HepG2 (cell line): ENCODE results near the gene CDKN1A. TPM values are rescaled to one million over a fixed set of nuclear protein-coding genes. Genes with fewer than 3 reads are reported as not detected.
A peak's percentile ranks its signal among the peaks of the same experiment; 100 is the strongest.

Experiments
- ARID5B ChIP-seq: IDR thresholded peaks from 2 replicates; pipeline ENCODE4 v1.4.0; 2020; ENCODE audit warnings: mild to moderate bottlenecking, missing genetic modification reagents
- CBX5 ChIP-seq: sonication (generic); formaldehyde crosslinking; IDR thresholded peaks from 2 replicates; pipeline ENCODE4 v1.4.0; 2020; ENCODE audit warnings: missing genetic modification reagents, borderline replicate concordance
- FOSL2 ChIP-seq: sonication (generic); formaldehyde crosslinking; IDR thresholded peaks from 2 replicates; pipeline ENCODE4 v1.4.0; 2020; ENCODE audit warnings: missing genetic modification reagents
- IKZF4 ChIP-seq: sonication (generic); formaldehyde crosslinking; IDR thresholded peaks from 2 replicates; pipeline ENCODE4 v1.5.1; 2020; ENCODE audit warnings: borderline replicate concordance, mild to moderate bottlenecking, low read depth, missing genetic modification reagents; ENCODE audit errors: not compliant biosample characterization
- LRRFIP1 ChIP-seq: sonication (generic); formaldehyde crosslinking; conservative IDR thresholded peaks from 2 replicates; pipeline ENCODE4 v1.4.0; 2020; ENCODE audit warnings: missing genetic modification reagents
- PCBP2 ChIP-seq: fragments of 200-400 bp; formaldehyde crosslinking; optimal IDR thresholded peaks from 2 replicates; pipeline ENCODE3; 2018; ENCODE audit warnings: low read length, low read depth; ENCODE audit not compliant: poor library complexity, severe bottlenecking
- POGZ ChIP-seq: sonication (generic); formaldehyde crosslinking; IDR thresholded peaks from 2 replicates; pipeline ENCODE4 v1.4.0; 2020; ENCODE audit warnings: mild to moderate bottlenecking, missing genetic modification reagents
- THAP8 ChIP-seq: sonication (generic); formaldehyde crosslinking; IDR thresholded peaks from 2 replicates; pipeline ENCODE4 v1.5.1; 2020; ENCODE audit warnings: missing genetic modification reagents, mild to moderate bottlenecking, borderline replicate concordance
- ZFP82 ChIP-seq: sonication (generic); formaldehyde crosslinking; IDR thresholded peaks from 2 replicates; pipeline ENCODE4 v1.5.1; 2020; ENCODE audit warnings: mild to moderate bottlenecking, missing genetic modification reagents, borderline replicate concordance
- ZHX2 ChIP-seq, 2 experiments: sonication (generic) in 1 of 2; formaldehyde crosslinking in 1 of 2; IDR thresholded peaks; 2 replicates each; pipeline versions ENCODE4 v1.6.1 to v1.9.0; 2014 to 2022; ENCODE audit warnings: antibody characterized with exemption in 1 of 2, borderline replicate concordance in 1 of 2, inconsistent platforms in 1 of 2, low read depth in 1 of 2, missing genetic modification reagents in 1 of 2
- ZNF580 ChIP-seq: IDR thresholded peaks from 2 replicates; pipeline ENCODE4 v1.6.1; 2016; ENCODE audit warnings: low read depth, borderline replicate concordance
- ZNF775 ChIP-seq: sonication (generic); formaldehyde crosslinking; IDR thresholded peaks from 2 replicates; pipeline ENCODE4 v1.4.0; 2020; ENCODE audit warnings: missing genetic modification reagents, mild to moderate bottlenecking, moderate library complexity, borderline replicate concordance
- ZNF776 ChIP-seq: sonication (generic); formaldehyde crosslinking; IDR thresholded peaks from 2 replicates; pipeline ENCODE4 v1.4.0; 2020; ENCODE audit warnings: mild to moderate bottlenecking, missing genetic modification reagents
- polyA plus RNA-seq, 8 experiments: library from polyadenylated mRNA; depleted of rRNA in 3 of 8; stranded (reverse) in 7 of 8; unstranded in 1 of 8; fragments of >200 nt; fragmentation: Illumina TruSeq in 4 of 8; extraction: Trizol in 4 of 8; gene quantifications; 2 replicates each; pipeline versions ENCODE4 v1.2.1 to v1.2.3, GENCODE V29; 2011 to 2016; ENCODE audit warnings: low read depth in 4 of 8, missing spikeins in 1 of 8, mixed read lengths in 1 of 8; ENCODE audit not compliant: insufficient read depth in 1 of 8
- total RNA-seq, 5 experiments: library from RNA; depleted of rRNA; stranded (reverse); fragments of >200 nt; fragmentation: Illumina TruSeq; extraction: Trizol; gene quantifications; 2 replicates each; pipeline ENCODE4 v1.2.3, GENCODE V29; 2016; ENCODE audit warnings: low read depth in 1 of 5

Gene CDKN1A
- total and polyA plus RNA-seq, 2 of the 13 experiments (the other 11 are each of a cell fraction or from before 2014, with no cell fraction given) = 60.7 to 92.1 TPM

GRCh38 chr6:36677753-36678487 is 594 bp upstream of the CDKN1A start (continued):
- TF ChIP-seq ZHX2 (IDR thresholded peaks at IDR 0.05; ENCODE audit: low read depth) (0 out of 2 replicates have a peak, but pooled peaks have one; percentile 11), ZHX2 (CRISPR knock-in tag; IDR thresholded peaks at IDR 0.05; ENCODE audit: borderline replicate concordance) (no peak), FOSL2 (CRISPR knock-in tag) (peak; percentile 39; the same call in 1 of the 2 replicates), CBX5 (CRISPR knock-in tag) (peak; percentile 23; the same call in 1 of the 2 replicates), PCBP2 (peak; percentile 61), THAP8 (CRISPR knock-in tag) (0 out of 2 replicates have a peak, but pooled peaks have one; percentile 23), ZFP82 (CRISPR knock-in tag) (0 out of 2 replicates have a peak, but pooled peaks have one; percentile 15), ZNF580 (CRISPR knock-in tag) (peak; percentile 5; the same call in 1 of the 2 replicates), ARID5B (CRISPR knock-in tag) (peak; percentile 73), ZNF775 (CRISPR knock-in tag) (0 out of 2 replicates have a peak, but pooled peaks have one; percentile 13), LRRFIP1 (CRISPR knock-in tag) (0 out of 2 replicates have a peak, but pooled peaks have one; percentile 30), ZNF776 (CRISPR knock-in tag) (no peak), POGZ (CRISPR knock-in tag) (peak; percentile 11; the same call in 1 of the 2 replicates), IKZF4 (CRISPR knock-in tag) (no peak)
